Endothelial cell of umbilical vein (primary cell): Measurements from ENCODE around the gene LCTL. TPM values are rescaled to one million over a fixed set of nuclear protein-coding genes. Genes with fewer than 3 reads are reported as not detected.

Experiments
- BruUV-seq: library from RNA; stranded (reverse); fragments of 400-500 nt; replicated peaks from 2 replicates; lab custom pipeline; 2021; lab: Mats Ljungman, UMichigan
- CTCF ChIA-PET: fragments of 300-600, 350-600 bp; sonication (Branson Sonifier 250); formaldehyde crosslinking; loops from one replicate; lab custom pipeline; 2021; ENCODE audit warnings: antibody characterized with exemption, inconsistent platforms; lab: Charles Lee
- POLR2A ChIA-PET: fragments of 300-600, 350-600 bp; sonication (Branson Sonifier 250); formaldehyde crosslinking; loops from one replicate; lab custom pipeline; 2021; ENCODE audit warnings: antibody characterized with exemption, inconsistent platforms; lab: Charles Lee
- DNase-seq: peaks from one replicate; pipeline ENCODE4 v3.0.0-alpha.2; 2011; ENCODE audit warnings: low read depth, low spot score
- FAIRE-seq: peaks from 2 replicates; lab custom pipeline; 2011; peaks lifted over from hg19 to GRCh38; lab: Jason Lieb, UNC
- H2AFZ ChIP-seq: 2 replicates; pipeline ENCODE4 v1.6.0; 2012; ENCODE audit warnings: low read depth, low read length, control low read depth, inconsistent platforms
- H3K27ac ChIP-seq: 2 replicates; pipeline ENCODE4 v1.5.1; 2011; ENCODE audit warnings: low read depth, mild to moderate bottlenecking, control low read depth, low read length, moderate library complexity; ENCODE audit not compliant: insufficient read depth
- H3K27me3 ChIP-seq, 2 experiments: 2 replicates each; pipeline versions ENCODE4 v1.6.0 to v1.6.1; 2011; ENCODE audit warnings: low read length in 2 of 2, mixed read lengths in 1 of 2; ENCODE audit not compliant: control insufficient read depth in 2 of 2, insufficient read depth in 2 of 2
- H3K36me3 ChIP-seq, 2 experiments: 2 replicates in 1 of 2; 3 replicates in 1 of 2; pipeline ENCODE4 v1.5.1; 2011; ENCODE audit warnings: low read length in 2 of 2, mild to moderate bottlenecking in 1 of 2, moderate library complexity in 1 of 2; ENCODE audit not compliant: control insufficient read depth in 2 of 2, insufficient read depth in 2 of 2; ENCODE audit errors: extremely low read depth in 1 of 2
- H3K4me1 ChIP-seq: 3 replicates; pipeline ENCODE4 v1.5.1; 2011; ENCODE audit warnings: mild to moderate bottlenecking, low read length; ENCODE audit not compliant: control insufficient read depth, insufficient read depth; ENCODE audit errors: extremely low read depth
- H3K4me2 ChIP-seq: 2 replicates; pipeline ENCODE4 v1.6.1; 2011; ENCODE audit warnings: low read length, control low read depth, mixed read lengths; ENCODE audit not compliant: insufficient read depth
- H3K4me3 ChIP-seq, 3 experiments: fragments of 200-600 bp in 1 of 3; sonication (generic), shearing (Covaris generic) in 1 of 3; replicated peaks in 1 of 3; 2 replicates each; pipeline ENCODE4 v1.5.1; 2011 to 2016; ENCODE audit warnings: control low read depth in 3 of 3, low read length in 3 of 3, mild to moderate bottlenecking in 2 of 3, inconsistent platforms in 1 of 3, low read depth in 1 of 3, moderate library complexity in 1 of 3; ENCODE audit not compliant: insufficient read depth in 1 of 3
- H3K79me2 ChIP-seq: 2 replicates; pipeline ENCODE4 v1.6.0; 2012; ENCODE audit warnings: low read length, inconsistent platforms; ENCODE audit not compliant: control insufficient read depth, insufficient read depth
- H3K9ac ChIP-seq: replicated peaks from 2 replicates; pipeline ENCODE3; 2011; ENCODE audit warnings: low read length, control low read depth; ENCODE audit not compliant: insufficient read depth; ENCODE audit errors: extremely low read depth
- H3K9me1 ChIP-seq: replicated peaks from 3 replicates; pipeline ENCODE4 v1.6.0; 2011; ENCODE audit warnings: mild to moderate bottlenecking, low read length; ENCODE audit not compliant: control insufficient read depth, insufficient read depth; ENCODE audit errors: extremely low read depth
- H3K9me3 ChIP-seq: replicated peaks from 2 replicates; pipeline ENCODE4 v1.5.1; 2012; ENCODE audit warnings: low read length, inconsistent platforms; ENCODE audit not compliant: control insufficient read depth, insufficient read depth
- H4K20me1 ChIP-seq: replicated peaks from 2 replicates; pipeline ENCODE3; 2011; ENCODE audit warnings: mild to moderate bottlenecking, low read length; ENCODE audit not compliant: control insufficient read depth, insufficient read depth; ENCODE audit errors: extremely low read depth
- EZH2 ChIP-seq: IDR thresholded peaks from 2 replicates; pipeline ENCODE4 v1.6.1; 2012; ENCODE audit warnings: borderline replicate concordance, low read depth, mild to moderate bottlenecking, moderate library complexity, low read length, inconsistent platforms; ENCODE audit not compliant: severe bottlenecking
- FOS ChIP-seq: IDR thresholded peaks from 2 replicates; pipeline ENCODE4 v1.6.1; 2011; ENCODE audit warnings: mild to moderate bottlenecking, low read length, moderate library complexity, borderline replicate concordance; ENCODE audit not compliant: insufficient read depth
- GATA2 ChIP-seq: IDR thresholded peaks from 2 replicates; pipeline ENCODE4 v1.7.0; 2011; ENCODE audit warnings: low read depth, mild to moderate bottlenecking, moderate library complexity, mixed read lengths, low read length; ENCODE audit not compliant: insufficient read length, insufficient read depth
- JUN ChIP-seq: IDR thresholded peaks from 2 replicates; pipeline ENCODE4 v1.6.1; 2011; ENCODE audit warnings: borderline replicate concordance, low read depth; ENCODE audit not compliant: insufficient read length, insufficient read depth
- MAX ChIP-seq: IDR thresholded peaks from 2 replicates; pipeline ENCODE4 v1.6.1; 2011; ENCODE audit not compliant: insufficient read depth, insufficient read length
- MYC ChIP-seq: IDR thresholded peaks from one replicate; pipeline ENCODE4 v1.6.1; 2011; ENCODE audit warnings: mild to moderate bottlenecking, low read depth, low read length
- POLR2A ChIP-seq: IDR thresholded peaks from 2 replicates; pipeline ENCODE4 v1.6.1; 2012; ENCODE audit warnings: low read depth, mild to moderate bottlenecking, control low read depth, low read length
- POLR2AphosphoS5 ChIP-seq: IDR thresholded peaks from 2 replicates; pipeline ENCODE4 v1.6.1; 2012; ENCODE audit warnings: low read depth, mild to moderate bottlenecking, control low read depth, low read length, moderate library complexity; ENCODE audit not compliant: insufficient read depth
- dilution Hi-C: fragments of 300-500 bp; cut with MboI; formaldehyde crosslinking; loops from one replicate; pipeline ENCODE4 v1.15.0; 2019; ENCODE audit warnings: low sequenced_read_pairs; ENCODE audit not compliant: extremely low pct_ligation_motif_present
- intact Hi-C: fragments of 100-400 bp; cut with micrococcal nuclease; formaldehyde crosslinking; loops from one replicate; pipeline ENCODE4 v1.10.0; 2022
- polyA plus RNA-seq, 4 experiments: library from polyadenylated mRNA; depleted of rRNA in 3 of 4; stranded (reverse) in 3 of 4; unstranded in 1 of 4; fragments of >200 nt; gene quantifications; 2 replicates each; pipeline versions ENCODE4 v1.2.1 to v1.2.3, GENCODE V29; 2011 to 2012; ENCODE audit warnings: missing spikeins in 1 of 4
- total RNA-seq: library from RNA; stranded (reverse); gene quantifications from 2 replicates; pipeline ENCODE4 v1.2.3, GENCODE V29; 2021
- TF ChIP-seq, protein P1 (sequence below), 2 donors: IDR thresholded peaks; 1 replicate in 1 of 2; 2 replicates in 1 of 2; pipeline ENCODE4 v1.5.1; 2011; ENCODE audit warnings: low read length in 2 of 2, mild to moderate bottlenecking in 2 of 2, moderate library complexity in 2 of 2, control low read depth in 1 of 2, inconsistent platforms in 1 of 2, low read depth in 1 of 2; ENCODE audit not compliant: insufficient read depth in 1 of 2; ENCODE audit errors: extremely low read depth in 1 of 2

Gene LCTL
- total and polyA plus RNA-seq, 2 donors (not counting 3 experiments of a cell fraction or from before 2014, with no cell fraction given), result 0.04 TPM; not detected in 1

- Histone ChIP-seq H3K79me2 (no peaks in the 10 kb centered on the region), H3K9me1 (no peaks in the 10 kb centered on the region), H4K20me1 (no peaks in the 10 kb centered on the region), H3K4me3 (no peak overlapping the region), H2AFZ (no peak overlapping the region), H3K36me3 (no peaks in the 10 kb centered on the region), H3K27ac (no peak overlapping the region), H3K4me2 (no peak overlapping the region), H3K9ac (no peak overlapping the region), H3K9me3 (no peaks in the 10 kb centered on the region), H3K4me1 (no peaks in the 10 kb centered on the region), H3K27me3 (no peaks in the 10 kb centered on the region)
- CTCF ChIA-PET, result no interaction called here
- BruUV-seq, result no TSS peak
- FAIRE-seq (no peak), DNase-seq (no peak)
- no peak for TF ChIP-seq FOS
- POLR2A ChIA-PET, result interaction anchor here (0.6 kb wide), 1 partner anchor 1189 kb away, joined by 3 read pairs; no protein-coding TSS in a partner anchor
- dilution Hi-C loops, result no loop called here
- intact Hi-C loops, result no loop called here
Measured at GRCh38 chr15:66569461-66570137, 3.8 kb upstream of the LCTL start.

DNA sequence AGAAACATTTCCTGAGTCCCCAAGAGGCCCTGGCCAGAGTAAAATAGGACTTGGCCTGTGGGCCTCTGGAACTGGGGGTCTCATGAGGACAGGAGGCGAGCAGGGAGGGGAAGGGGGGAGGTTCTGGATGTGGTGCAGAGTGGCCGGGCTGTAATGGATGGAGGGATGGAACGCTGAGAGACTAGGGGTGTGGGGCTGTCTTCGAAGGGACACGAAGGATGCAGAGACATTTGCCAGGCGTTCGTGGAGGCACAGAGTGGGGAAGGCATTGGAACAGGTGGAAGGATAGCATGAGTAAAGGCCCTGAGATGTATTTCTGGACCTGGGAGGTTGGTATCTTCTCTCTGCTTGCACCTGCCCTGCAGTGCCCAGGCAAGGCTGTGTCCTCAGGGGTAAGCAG is 2.1 kb upstream of the LCTL start:
- Histone ChIP-seq H3K4me1 (no peaks in the 10 kb centered on the region), H3K9me3 (no peaks in the 10 kb centered on the region), H3K4me2 (no peak overlapping the region), H3K36me3 (no peaks in the 10 kb centered on the region), H2AFZ (no peak overlapping the region), H3K9me1 (no peaks in the 10 kb centered on the region), H3K27ac (no peak overlapping the region), H3K9ac (no peak overlapping the region), H3K4me3 (no peak overlapping the region), H3K27me3 (no peaks in the 10 kb centered on the region), H3K79me2 (no peaks in the 10 kb centered on the region), H4K20me1 (no peaks in the 10 kb centered on the region)
- no peak for FAIRE-seq
- CTCF ChIA-PET, result no interaction called here
- TF ChIP-seq MYC (no peak), FOS (no peak), GATA2 (no peak), POLR2A (no peak), JUN (no peak), EZH2 (no peak), MAX (no peak), POLR2AphosphoS5 (no peak)
- TF ChIP-seq, protein P1, sequence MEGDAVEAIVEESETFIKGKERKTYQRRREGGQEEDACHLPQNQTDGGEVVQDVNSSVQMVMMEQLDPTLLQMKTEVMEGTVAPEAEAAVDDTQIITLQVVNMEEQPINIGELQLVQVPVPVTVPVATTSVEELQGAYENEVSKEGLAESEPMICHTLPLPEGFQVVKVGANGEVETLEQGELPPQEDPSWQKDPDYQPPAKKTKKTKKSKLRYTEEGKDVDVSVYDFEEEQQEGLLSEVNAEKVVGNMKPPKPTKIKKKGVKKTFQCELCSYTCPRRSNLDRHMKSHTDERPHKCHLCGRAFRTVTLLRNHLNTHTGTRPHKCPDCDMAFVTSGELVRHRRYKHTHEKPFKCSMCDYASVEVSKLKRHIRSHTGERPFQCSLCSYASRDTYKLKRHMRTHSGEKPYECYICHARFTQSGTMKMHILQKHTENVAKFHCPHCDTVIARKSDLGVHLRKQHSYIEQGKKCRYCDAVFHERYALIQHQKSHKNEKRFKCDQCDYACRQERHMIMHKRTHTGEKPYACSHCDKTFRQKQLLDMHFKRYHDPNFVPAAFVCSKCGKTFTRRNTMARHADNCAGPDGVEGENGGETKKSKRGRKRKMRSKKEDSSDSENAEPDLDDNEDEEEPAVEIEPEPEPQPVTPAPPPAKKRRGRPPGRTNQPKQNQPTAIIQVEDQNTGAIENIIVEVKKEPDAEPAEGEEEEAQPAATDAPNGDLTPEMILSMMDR (IDR thresholded peaks at IDR 0.05; ENCODE audit: extremely low read depth in 1 of 2, insufficient read depth in 1 of 2, low read depth in 1 of 2, low read length in 2 of 2), result no peak
- DNase-seq, result no peak
- POLR2A ChIA-PET, result no interaction called here
- intact Hi-C loops (loop anchor here (2.0 kb wide), 1 partner anchor 63 kb away; the partner anchor contains the start of genes RPL4 and ZWILCH), dilution Hi-C loops (no loop called here)
- BruUV-seq, result no TSS peak
